Neural progenitor cell (in vitro differentiated cells): Measurements from ENCODE around the gene DHRS11.

Source experiments
- CTCF ChIP-seq: fragments of 200-600 bp; sonication (generic); IDR thresholded peaks from 2 replicates; pipeline ENCODE4 v1.5.1; 2017; ENCODE audit warnings: antibody characterized with exemption, mild to moderate bottlenecking
- EZH2 ChIP-seq: fragments of 200-600 bp; sonication (generic); IDR thresholded peaks from 2 replicates; pipeline ENCODE4 v1.6.1; 2017; ENCODE audit warnings: antibody characterized with exemption, mild to moderate bottlenecking, moderate library complexity

GRCh38 chr17:36614081-36614480 lies 22.4 kb downstream of the DHRS11 start:
- TF ChIP-seq CTCF (no peak), EZH2 (no peak)
